ENCODE measurements around the gene PLA2G2D. TPM values are rescaled to one million over a fixed set of nuclear protein-coding genes. Genes with fewer than 3 reads are reported as not detected.

The PLA2G2D gene
- total and polyA plus RNA-seq, 4 donors, result 0.06 to 0.14 (median 0.08) TPM; not detected in 1

DNA sequence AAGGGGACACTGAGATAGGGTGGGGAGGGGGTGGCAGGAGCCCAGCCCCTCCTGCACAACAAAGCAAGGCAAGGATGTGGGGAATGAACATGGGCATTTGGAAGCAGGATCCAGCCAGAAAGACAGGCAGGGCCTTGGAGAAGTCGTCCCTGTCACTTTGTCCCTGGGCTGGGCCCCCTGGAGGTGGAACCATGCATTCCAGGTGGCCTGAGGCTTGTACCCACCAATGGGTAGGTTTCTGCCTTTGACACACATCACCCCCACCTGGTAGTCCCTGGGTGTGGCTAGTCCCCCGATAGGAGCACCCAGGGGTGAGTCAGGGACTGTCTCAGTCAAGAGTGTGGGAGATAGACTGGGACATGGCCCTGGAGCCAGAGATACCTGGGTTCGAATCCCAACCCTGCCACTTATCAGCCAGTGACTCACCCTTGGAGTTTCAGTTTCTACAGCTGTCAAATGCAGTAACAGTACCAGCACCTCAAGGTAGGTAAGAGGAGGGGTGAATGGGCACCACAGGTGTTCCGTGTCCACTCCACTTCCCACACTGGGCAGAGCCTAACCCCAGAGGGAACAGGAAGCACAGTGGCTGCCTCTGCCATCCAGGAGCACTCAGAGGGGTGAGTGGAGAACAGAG is 10.0 kb downstream of the PLA2G2D start:
- no peak overlapping the region for H3K9ac ChIP-seq (ENCODE audit: low read depth in 1 of 2, low read length in 2 of 2)
- no peaks in the 10 kb centered on the region for H3K4me1 ChIP-seq (ENCODE audit: control insufficient read depth in 4 of 4, insufficient read depth in 4 of 4, low read length in 3 of 4)
- TF ChIP-seq HNF4G (IDR thresholded peaks at IDR 0.05) (no peak), NR2F2 (IDR thresholded peaks at IDR 0.05) (no peak), JUND (IDR thresholded peaks at IDR 0.05) (no peak), FOXA1 (IDR thresholded peaks at IDR 0.05) (no peak), EGR1 (IDR thresholded peaks at IDR 0.05; ENCODE audit: low read depth in 2 of 2) (no peak), FOXA2 (IDR thresholded peaks at IDR 0.05) (no peak), YY1 (IDR thresholded peaks at IDR 0.05) (no peak), RAD21 (IDR thresholded peaks at IDR 0.05) (no peak), TAF1 (conservative IDR thresholded peaks at IDR 0.05) (no peak)
- TF ChIP-seq, protein P1, sequence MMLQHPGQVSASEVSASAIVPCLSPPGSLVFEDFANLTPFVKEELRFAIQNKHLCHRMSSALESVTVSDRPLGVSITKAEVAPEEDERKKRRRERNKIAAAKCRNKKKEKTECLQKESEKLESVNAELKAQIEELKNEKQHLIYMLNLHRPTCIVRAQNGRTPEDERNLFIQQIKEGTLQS (IDR thresholded peaks at IDR 0.05), result no peak
- TF ChIP-seq, protein P2, sequence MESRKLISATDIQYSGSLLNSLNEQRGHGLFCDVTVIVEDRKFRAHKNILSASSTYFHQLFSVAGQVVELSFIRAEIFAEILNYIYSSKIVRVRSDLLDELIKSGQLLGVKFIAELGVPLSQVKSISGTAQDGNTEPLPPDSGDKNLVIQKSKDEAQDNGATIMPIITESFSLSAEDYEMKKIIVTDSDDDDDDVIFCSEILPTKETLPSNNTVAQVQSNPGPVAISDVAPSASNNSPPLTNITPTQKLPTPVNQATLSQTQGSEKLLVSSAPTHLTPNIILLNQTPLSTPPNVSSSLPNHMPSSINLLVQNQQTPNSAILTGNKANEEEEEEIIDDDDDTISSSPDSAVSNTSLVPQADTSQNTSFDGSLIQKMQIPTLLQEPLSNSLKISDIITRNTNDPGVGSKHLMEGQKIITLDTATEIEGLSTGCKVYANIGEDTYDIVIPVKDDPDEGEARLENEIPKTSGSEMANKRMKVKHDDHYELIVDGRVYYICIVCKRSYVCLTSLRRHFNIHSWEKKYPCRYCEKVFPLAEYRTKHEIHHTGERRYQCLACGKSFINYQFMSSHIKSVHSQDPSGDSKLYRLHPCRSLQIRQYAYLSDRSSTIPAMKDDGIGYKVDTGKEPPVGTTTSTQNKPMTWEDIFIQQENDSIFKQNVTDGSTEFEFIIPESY (IDR thresholded peaks at IDR 0.05), result no peak
- TF ChIP-seq, protein P3, sequence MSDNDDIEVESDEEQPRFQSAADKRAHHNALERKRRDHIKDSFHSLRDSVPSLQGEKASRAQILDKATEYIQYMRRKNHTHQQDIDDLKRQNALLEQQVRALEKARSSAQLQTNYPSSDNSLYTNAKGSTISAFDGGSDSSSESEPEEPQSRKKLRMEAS (IDR thresholded peaks at IDR 0.05), result no peak
- no peak overlapping the region for H3K4me3 ChIP-seq (ENCODE audit: low read depth in 1 of 3, low read length in 3 of 3)
- H3K27ac ChIP-seq (ENCODE audit: low read depth in 1 of 2, low read length in 2 of 2), result no peak overlapping the region
- no peaks in the 10 kb centered on the region for H3K36me3 ChIP-seq (ENCODE audit: control insufficient read depth in 4 of 4, insufficient read depth in 3 of 4, low read depth in 1 of 4, low read length in 3 of 4)
- H3K9me3 ChIP-seq (ENCODE audit: control insufficient read depth in 4 of 4, low read length in 3 of 4), result no peaks in the 10 kb centered on the region
- DNase-seq (ENCODE audit: low spot score), result no peak
- H3K27me3 ChIP-seq (ENCODE audit: control insufficient read depth in 4 of 4, insufficient read depth in 4 of 4, low read length in 3 of 4), result no peaks in the 10 kb centered on the region
- WGBS, result 81% methylated on average over 4 of the region's 4 CpGs

DNA sequence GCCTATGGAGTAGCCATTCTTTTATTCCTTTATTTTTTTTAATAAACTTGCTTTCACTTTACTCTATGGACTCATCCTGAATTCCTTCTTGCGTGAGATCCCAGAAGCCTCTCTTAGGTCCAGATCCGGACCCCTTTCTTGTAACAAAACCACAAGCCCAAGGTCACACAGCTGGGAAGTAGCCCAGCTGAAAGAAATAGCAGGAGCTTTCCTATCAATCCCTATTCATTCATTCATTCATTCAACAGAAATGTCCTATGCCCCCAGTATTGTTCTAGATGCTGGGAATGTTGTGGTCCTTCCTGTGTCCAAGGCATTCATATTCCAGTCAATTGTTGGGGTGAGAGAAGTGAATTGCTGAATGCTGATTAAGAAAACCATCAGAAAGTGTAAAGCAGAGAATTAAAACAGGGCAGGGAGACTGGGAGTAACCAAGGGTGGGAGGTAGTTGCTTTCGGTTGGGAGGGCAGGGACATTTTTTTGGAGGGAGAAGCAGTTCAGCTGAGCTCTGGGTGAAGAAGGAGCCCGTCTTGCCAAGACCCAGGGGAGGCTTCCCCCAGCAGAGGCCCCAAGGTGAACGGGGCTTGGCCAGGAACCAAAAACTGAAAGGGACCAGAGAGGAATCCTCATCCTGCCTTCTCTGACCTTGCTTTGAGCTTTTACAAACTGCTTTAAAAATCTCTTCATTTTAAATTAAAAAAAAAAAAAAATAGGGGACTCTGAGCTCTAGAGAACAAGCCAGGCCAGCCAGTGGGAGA is 10.8 kb downstream of the PLA2G2D start:
- no peak overlapping the region for H3K9ac ChIP-seq (ENCODE audit: low read depth in 1 of 2, low read length in 2 of 2)
- no peak for DNase-seq (ENCODE audit: low spot score)
- H3K36me3 ChIP-seq (ENCODE audit: control insufficient read depth in 4 of 4, insufficient read depth in 3 of 4, low read depth in 1 of 4, low read length in 3 of 4), result no peaks in the 10 kb centered on the region
- no peaks in the 10 kb centered on the region for H3K27me3 ChIP-seq (ENCODE audit: control insufficient read depth in 4 of 4, insufficient read depth in 4 of 4, low read length in 3 of 4)
- no peaks in the 10 kb centered on the region for H3K4me1 ChIP-seq (ENCODE audit: control insufficient read depth in 4 of 4, insufficient read depth in 4 of 4, low read length in 3 of 4)
- no peak overlapping the region for H3K27ac ChIP-seq (ENCODE audit: low read depth in 1 of 2, low read length in 2 of 2)
- TF ChIP-seq, protein P3 (IDR thresholded peaks at IDR 0.05), result no peak
- TF ChIP-seq JUND (IDR thresholded peaks at IDR 0.05) (no peak), HNF4G (IDR thresholded peaks at IDR 0.05) (no peak), SP1 (IDR thresholded peaks at IDR 0.05) (no peak), FOXA2 (IDR thresholded peaks at IDR 0.05) (no peak), GABPA (IDR thresholded peaks at IDR 0.05 in 1 of 2, conservative IDR thresholded peaks at IDR 0.05 in 1 of 2) (no peak), FOXA1 (IDR thresholded peaks at IDR 0.05) (no peak)
- TF ChIP-seq, protein P4, sequence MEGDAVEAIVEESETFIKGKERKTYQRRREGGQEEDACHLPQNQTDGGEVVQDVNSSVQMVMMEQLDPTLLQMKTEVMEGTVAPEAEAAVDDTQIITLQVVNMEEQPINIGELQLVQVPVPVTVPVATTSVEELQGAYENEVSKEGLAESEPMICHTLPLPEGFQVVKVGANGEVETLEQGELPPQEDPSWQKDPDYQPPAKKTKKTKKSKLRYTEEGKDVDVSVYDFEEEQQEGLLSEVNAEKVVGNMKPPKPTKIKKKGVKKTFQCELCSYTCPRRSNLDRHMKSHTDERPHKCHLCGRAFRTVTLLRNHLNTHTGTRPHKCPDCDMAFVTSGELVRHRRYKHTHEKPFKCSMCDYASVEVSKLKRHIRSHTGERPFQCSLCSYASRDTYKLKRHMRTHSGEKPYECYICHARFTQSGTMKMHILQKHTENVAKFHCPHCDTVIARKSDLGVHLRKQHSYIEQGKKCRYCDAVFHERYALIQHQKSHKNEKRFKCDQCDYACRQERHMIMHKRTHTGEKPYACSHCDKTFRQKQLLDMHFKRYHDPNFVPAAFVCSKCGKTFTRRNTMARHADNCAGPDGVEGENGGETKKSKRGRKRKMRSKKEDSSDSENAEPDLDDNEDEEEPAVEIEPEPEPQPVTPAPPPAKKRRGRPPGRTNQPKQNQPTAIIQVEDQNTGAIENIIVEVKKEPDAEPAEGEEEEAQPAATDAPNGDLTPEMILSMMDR (IDR thresholded peaks at IDR 0.05; ENCODE audit: low read depth, low read length, missing input control), result no peak
- TF ChIP-seq, protein P5, sequence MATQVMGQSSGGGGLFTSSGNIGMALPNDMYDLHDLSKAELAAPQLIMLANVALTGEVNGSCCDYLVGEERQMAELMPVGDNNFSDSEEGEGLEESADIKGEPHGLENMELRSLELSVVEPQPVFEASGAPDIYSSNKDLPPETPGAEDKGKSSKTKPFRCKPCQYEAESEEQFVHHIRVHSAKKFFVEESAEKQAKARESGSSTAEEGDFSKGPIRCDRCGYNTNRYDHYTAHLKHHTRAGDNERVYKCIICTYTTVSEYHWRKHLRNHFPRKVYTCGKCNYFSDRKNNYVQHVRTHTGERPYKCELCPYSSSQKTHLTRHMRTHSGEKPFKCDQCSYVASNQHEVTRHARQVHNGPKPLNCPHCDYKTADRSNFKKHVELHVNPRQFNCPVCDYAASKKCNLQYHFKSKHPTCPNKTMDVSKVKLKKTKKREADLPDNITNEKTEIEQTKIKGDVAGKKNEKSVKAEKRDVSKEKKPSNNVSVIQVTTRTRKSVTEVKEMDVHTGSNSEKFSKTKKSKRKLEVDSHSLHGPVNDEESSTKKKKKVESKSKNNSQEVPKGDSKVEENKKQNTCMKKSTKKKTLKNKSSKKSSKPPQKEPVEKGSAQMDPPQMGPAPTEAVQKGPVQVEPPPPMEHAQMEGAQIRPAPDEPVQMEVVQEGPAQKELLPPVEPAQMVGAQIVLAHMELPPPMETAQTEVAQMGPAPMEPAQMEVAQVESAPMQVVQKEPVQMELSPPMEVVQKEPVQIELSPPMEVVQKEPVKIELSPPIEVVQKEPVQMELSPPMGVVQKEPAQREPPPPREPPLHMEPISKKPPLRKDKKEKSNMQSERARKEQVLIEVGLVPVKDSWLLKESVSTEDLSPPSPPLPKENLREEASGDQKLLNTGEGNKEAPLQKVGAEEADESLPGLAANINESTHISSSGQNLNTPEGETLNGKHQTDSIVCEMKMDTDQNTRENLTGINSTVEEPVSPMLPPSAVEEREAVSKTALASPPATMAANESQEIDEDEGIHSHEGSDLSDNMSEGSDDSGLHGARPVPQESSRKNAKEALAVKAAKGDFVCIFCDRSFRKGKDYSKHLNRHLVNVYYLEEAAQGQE (IDR thresholded peaks at IDR 0.05), result no peak
- TF ChIP-seq, protein P2 (IDR thresholded peaks at IDR 0.05), result no peak
- 82% methylated on average over 5 of the region's 5 CpGs for WGBS
- H3K9me3 ChIP-seq (ENCODE audit: control insufficient read depth in 4 of 4, low read length in 3 of 4), result no peaks in the 10 kb centered on the region
- no peak overlapping the region for H3K4me3 ChIP-seq (ENCODE audit: low read depth in 1 of 3, low read length in 3 of 3)

Measured in liver (tissue), 9 donors.